Measurements from ENCODE around the gene EXTL2. TPM values are rescaled to one million over a fixed set of nuclear protein-coding genes. Genes with fewer than 3 reads are reported as not detected.
"Not testable (repeated sequence)": the region's sequence is repeated elsewhere in the genome, so short reads cannot be mapped to it uniquely, and the experiment has no call there.

The EXTL2 gene
- total and polyA plus RNA-seq, 2 donors (not counting 1 experiment from before 2014, with no cell fraction given): 1.7 to 4.6 TPM

- intact Hi-C loops (cut with micrococcal nuclease): loop anchor here (5.0 kb wide), 1 partner anchor 301 kb away; the partner anchor contains the start of gene S1PR1
- Histone ChIP-seq H3K27me3 (replicated peaks in 1 of 4; ENCODE audit: control extremely low read depth in 1 of 4, control insufficient read depth in 3 of 4, insufficient read depth in 4 of 4, low read length in 3 of 4) (no peaks in the 10 kb centered on the region), H2AFZ (ENCODE audit: insufficient read depth, low read depth, low read length, poor library complexity, severe bottlenecking) (no peak overlapping the region), H3K4me3 (ENCODE audit: control extremely low read depth in 1 of 5, extremely low read depth in 1 of 5, insufficient read depth in 1 of 5, low read depth in 2 of 5, low read length in 4 of 5) (no peak overlapping the region), H3K27ac (ENCODE audit: low read length in 2 of 2) (no peak overlapping the region), H3K4me1 (ENCODE audit: control insufficient read depth in 2 of 2, insufficient read depth in 2 of 2, low read length in 2 of 2) (peaks cover 3% of the 10 kb centered on the region in 2 donors), H3K36me3 (replicated peaks in 1 of 2; ENCODE audit: control extremely low read depth in 1 of 2, control insufficient read depth in 1 of 2, extremely low read depth in 1 of 2, insufficient read depth in 2 of 2, low read length in 1 of 2) (peaks cover 5 to 8% of the 10 kb centered on the region in 2 experiments), H3K9ac (ENCODE audit: low read length) (no peak overlapping the region), H3K79me2 (ENCODE audit: control insufficient read depth, insufficient read depth, low read length) (peaks cover 19% of the 10 kb centered on the region), H3K4me2 (replicated peaks; ENCODE audit: low read depth, low read length, poor library complexity, severe bottlenecking) (no peak overlapping the region), H3K9me3 (ENCODE audit: control extremely low read depth in 1 of 3, control insufficient read depth in 2 of 3, insufficient read depth in 1 of 3, low read length in 2 of 3) (peaks cover 0 to 7% (median 0%) of the 10 kb centered on the region in 3 donors), H4K20me1 (ENCODE audit: control insufficient read depth, insufficient read depth, low read length, poor library complexity, severe bottlenecking) (no peaks in the 10 kb centered on the region)
- POLR2A ChIA-PET: no interaction called here
- no peak for DNase-seq
- CTCF ChIA-PET: interaction anchor here (1.1 to 1.4 kb wide), 2 partner anchors 302 to 352 kb away, joined by 3 to 4 read pairs; no protein-coding TSS in a partner anchor
- TF ChIP-seq EZH2 (IDR thresholded peaks at IDR 0.05; ENCODE audit: borderline replicate concordance, insufficient read depth, low read depth, low read length, poor library complexity, severe bottlenecking) (no peak), CTCF (IDR thresholded peaks at IDR 0.05) (no peak)
- H3K27me3 Mint-ChIP-seq: no peaks in the 10 kb centered on the region
- H3K4me1 Mint-ChIP-seq: peaks cover 12% of the 10 kb centered on the region
- no peak overlapping the region for H3K4me3 Mint-ChIP-seq
- H3K9me3 Mint-ChIP-seq (ENCODE audit: insufficient read depth): peaks cover 2% of the 10 kb centered on the region
- no peak for ATAC-seq (ENCODE audit: low read depth)
- no peak overlapping the region for H3K27ac Mint-ChIP-seq
Measured at GRCh38 chr1:100936194-100936967, 41.7 kb upstream of the EXTL2 start.

- H3K9me3 ChIP-seq (ENCODE audit: control extremely low read depth in 1 of 3, control insufficient read depth in 2 of 3, insufficient read depth in 1 of 3, low read length in 2 of 3); H3K27me3 ChIP-seq (replicated peaks in 1 of 4; ENCODE audit: control extremely low read depth in 1 of 4, control insufficient read depth in 3 of 4, insufficient read depth in 4 of 4, low read length in 3 of 4); H2AFZ ChIP-seq (ENCODE audit: insufficient read depth, low read depth, low read length, poor library complexity, severe bottlenecking); H3K4me1 ChIP-seq (ENCODE audit: control insufficient read depth in 2 of 2, insufficient read depth in 2 of 2, low read length in 2 of 2); H3K36me3 ChIP-seq (replicated peaks in 1 of 2; ENCODE audit: control extremely low read depth in 1 of 2, control insufficient read depth in 1 of 2, extremely low read depth in 1 of 2, insufficient read depth in 2 of 2, low read length in 1 of 2); POLR2A ChIA-PET; H3K9ac ChIP-seq (ENCODE audit: low read length); DNase-seq; H3K4me3 Mint-ChIP-seq; H3K9me3 Mint-ChIP-seq (ENCODE audit: insufficient read depth); H3K4me3 ChIP-seq (ENCODE audit: control extremely low read depth in 1 of 5, extremely low read depth in 1 of 5, insufficient read depth in 1 of 5, low read depth in 2 of 5, low read length in 4 of 5); ATAC-seq (ENCODE audit: low read depth); H4K20me1 ChIP-seq (ENCODE audit: control insufficient read depth, insufficient read depth, low read length, poor library complexity, severe bottlenecking); H3K27ac ChIP-seq (ENCODE audit: low read length in 2 of 2); H3K4me2 ChIP-seq (replicated peaks; ENCODE audit: low read depth, low read length, poor library complexity, severe bottlenecking); H3K27me3 Mint-ChIP-seq: not testable (repeated sequence)
- intact Hi-C loops (cut with micrococcal nuclease): loop anchor here (5.0 kb wide), 1 partner anchor 39 kb away; no protein-coding TSS in a partner anchor
- peak overlapping the region; percentile 20 for H3K27ac Mint-ChIP-seq
- H3K4me1 Mint-ChIP-seq: peaks cover 18% of the 10 kb centered on the region
- H3K79me2 ChIP-seq (ENCODE audit: control insufficient read depth, insufficient read depth, low read length): peaks cover 15% of the 10 kb centered on the region
- CTCF ChIA-PET: interaction anchor here (0.9 to 4.3 kb wide), 8 partner anchors 10 to 504 kb away, joined by 3 to 32 read pairs (median 4); no protein-coding TSS in a partner anchor
- WGBS (ENCODE audit: insufficient coverage): no CpG with 5 or more reads among the region's 2 CpGs
Measured at GRCh38 chr1:100933555-100933954, 38.9 kb upstream of the EXTL2 start.

Data from B cell (primary cell).